ENCODE measurements around the gene PEAK3. TPM values are rescaled to one million over a fixed set of nuclear protein-coding genes. Genes with fewer than 3 reads are reported as not detected.
A peak's percentile ranks its signal among the peaks of the same experiment; 100 is the strongest.

Gene PEAK3
- polyA plus RNA-seq, 1 of the 3 experiments (the other 2 are of a cell fraction) = not detected

DNA sequence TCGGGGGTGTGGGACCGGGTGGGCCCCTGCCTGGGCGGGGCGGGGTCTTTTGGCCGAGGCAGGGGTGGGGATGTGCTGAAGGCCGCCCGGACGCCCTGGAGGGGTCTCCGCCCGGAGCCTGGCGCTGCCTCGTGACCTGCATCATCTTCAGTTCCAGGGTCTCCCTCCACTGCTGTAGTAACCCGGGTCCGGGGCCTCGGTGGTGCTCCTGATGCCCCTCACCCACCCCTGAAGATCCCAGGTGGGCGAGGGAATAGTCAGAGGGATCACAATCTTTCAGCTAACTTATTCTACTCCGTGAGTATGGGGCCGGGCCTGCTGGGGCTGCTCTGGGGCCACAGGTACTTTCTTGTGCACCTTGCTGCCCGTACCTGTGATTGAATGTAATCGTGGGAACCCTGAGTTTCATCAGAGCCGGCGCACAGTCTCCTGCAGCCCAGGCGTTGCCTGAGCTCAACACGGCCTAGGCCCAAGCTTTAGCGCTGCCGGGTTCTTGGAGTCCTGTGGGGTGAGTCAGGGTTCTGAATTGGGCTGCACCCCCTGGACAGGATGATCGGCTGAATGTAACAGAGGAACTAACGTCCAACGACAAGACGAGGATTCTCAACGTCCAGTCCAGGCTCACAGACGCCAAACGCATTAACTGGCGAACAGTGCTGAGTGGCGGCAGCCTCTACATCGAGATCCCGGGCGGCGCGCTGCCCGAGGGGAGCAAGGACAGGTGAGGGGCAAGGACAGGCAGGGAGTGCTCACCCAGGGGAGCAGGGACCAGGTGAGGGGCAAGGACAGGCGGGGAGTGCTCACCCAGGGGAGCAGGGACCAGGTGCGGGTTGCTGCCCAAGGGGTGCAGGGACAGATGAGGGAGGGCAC, 10.5 kb downstream of the PEAK3 start:
- POLR2A ChIA-PET = interaction anchor here (1.1 to 3.5 kb wide), 5 partner anchors 17 to 115 kb away, joined by 3 to 28 read pairs (median 4); partner anchors contain the start of gene PLEKHJ1
- CTCF ChIA-PET = interaction anchor here (1.0 to 11.9 kb wide), 6 partner anchors 10 to 42 kb away, joined by 4 to 284 read pairs (median 49); partner anchors contain the start of genes LINGO3, PLEKHJ1 and SF3A2

DNA sequence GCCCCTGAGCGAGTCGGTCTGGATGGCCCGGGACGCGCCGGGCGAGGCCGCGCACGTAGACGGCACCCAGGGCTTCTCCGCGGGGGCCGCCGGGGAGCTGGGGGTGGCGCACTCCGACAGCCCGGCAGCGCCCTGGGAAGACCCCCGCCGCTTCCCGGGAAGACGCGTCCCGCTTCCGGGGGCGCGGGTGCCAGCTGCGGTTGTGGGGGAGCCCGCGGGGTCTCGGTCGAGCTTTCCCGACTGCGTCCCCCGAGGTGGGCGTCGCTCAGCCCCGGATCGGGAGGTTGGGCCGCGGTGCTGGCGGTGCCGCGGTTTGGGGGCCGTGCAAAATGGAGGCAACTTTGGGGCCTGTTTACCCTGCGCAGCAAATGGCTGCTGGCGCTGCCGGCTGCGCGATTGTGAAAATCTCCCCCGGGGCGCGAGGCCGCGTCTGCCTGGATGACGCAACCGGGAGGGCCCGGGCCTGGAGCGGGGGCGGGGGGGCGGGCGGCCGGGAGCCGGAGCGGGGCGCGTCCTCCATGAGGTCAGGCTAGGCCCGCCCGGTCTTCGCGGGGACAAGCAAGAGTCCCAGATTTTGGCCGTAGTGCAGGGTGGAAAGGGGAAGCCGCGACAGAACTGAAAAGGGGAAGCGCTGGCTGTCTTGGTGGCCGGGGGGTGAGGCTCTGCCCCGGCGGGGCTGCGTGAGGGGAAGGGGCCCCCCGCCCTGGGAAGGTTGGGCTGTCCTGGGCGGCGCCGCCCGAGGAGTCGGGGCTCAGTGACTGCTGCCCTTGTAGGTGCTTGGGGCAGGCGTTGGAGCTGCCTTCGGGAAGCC, 11.3 kb downstream of the PEAK3 start:
- no peak overlapping the region for H2AFZ ChIP-seq (ENCODE audit: low read depth)
- H3K79me2 ChIP-seq (ENCODE audit: insufficient read depth) = peaks cover 60% of the 10 kb centered on the region
- peaks cover 23% of the 10 kb centered on the region for H3F3A ChIP-seq (replicated peaks; ENCODE audit: insufficient read depth)
- peaks cover 8 to 34% of the 10 kb centered on the region in 2 experiments; a peak in 3 of 4 replicates for H3K4me1 ChIP-seq (ENCODE audit: control insufficient read depth in 1 of 2, insufficient read depth in 2 of 2, low read depth in 1 of 2, low read length in 1 of 2)
- H3K4me2 ChIP-seq = peak overlapping the region; percentile 90
- POLR2A ChIA-PET = interaction anchor here (0.6 to 3.5 kb wide), 19 partner anchors 9 to 473 kb away, joined by 3 to 28 read pairs (median 4); partner anchors contain the start of genes AP3D1 and PLEKHJ1
- H3K9me3 ChIP-seq = no peaks in the 10 kb centered on the region
- H4K20me1 ChIP-seq (ENCODE audit: insufficient read depth) = peaks cover 59% of the 10 kb centered on the region
- H3K27ac ChIP-seq (ENCODE audit: low read depth in 2 of 2, low read length in 1 of 2) = peak overlapping the region; percentile 87
- DNase-seq = peak; percentile 83
- H3K4me3 ChIP-seq (ENCODE audit: low read depth in 2 of 2, low read length in 1 of 2) = peak overlapping the region; percentile 91 to 100
- H3K9ac ChIP-seq = peak overlapping the region; percentile 99
- H3K27me3 ChIP-seq (ENCODE audit: insufficient read depth) = no peaks in the 10 kb centered on the region
- WGBS (ENCODE audit: low lambda C conversion rate) = 0% methylated on average over 4 of the region's 88 CpGs
- H3K36me3 ChIP-seq (replicated peaks in 1 of 2; ENCODE audit: control insufficient read depth in 1 of 2, insufficient read depth in 2 of 2, low read length in 1 of 2) = peaks cover 17 to 26% of the 10 kb centered on the region in 2 experiments
- CTCF ChIA-PET = interaction anchor here (1.0 to 11.9 kb wide), 6 partner anchors 24 to 123 kb away, joined by 3 to 284 read pairs (median 49); partner anchors contain the start of genes LINGO3, PLEKHJ1 and SF3A2
- H3K9me2 ChIP-seq = no peaks in the 10 kb centered on the region
- TF ChIP-seq TEAD4 (IDR thresholded peaks at IDR 0.05; ENCODE audit: borderline replicate concordance, insufficient read depth) = no peak
- TF ChIP-seq, protein P1, sequence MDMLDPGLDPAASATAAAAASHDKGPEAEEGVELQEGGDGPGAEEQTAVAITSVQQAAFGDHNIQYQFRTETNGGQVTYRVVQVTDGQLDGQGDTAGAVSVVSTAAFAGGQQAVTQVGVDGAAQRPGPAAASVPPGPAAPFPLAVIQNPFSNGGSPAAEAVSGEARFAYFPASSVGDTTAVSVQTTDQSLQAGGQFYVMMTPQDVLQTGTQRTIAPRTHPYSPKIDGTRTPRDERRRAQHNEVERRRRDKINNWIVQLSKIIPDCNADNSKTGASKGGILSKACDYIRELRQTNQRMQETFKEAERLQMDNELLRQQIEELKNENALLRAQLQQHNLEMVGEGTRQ (IDR thresholded peaks at IDR 0.05; ENCODE audit: borderline replicate concordance, low read depth, low read length) = no peak
- TF ChIP-seq, protein P2, sequence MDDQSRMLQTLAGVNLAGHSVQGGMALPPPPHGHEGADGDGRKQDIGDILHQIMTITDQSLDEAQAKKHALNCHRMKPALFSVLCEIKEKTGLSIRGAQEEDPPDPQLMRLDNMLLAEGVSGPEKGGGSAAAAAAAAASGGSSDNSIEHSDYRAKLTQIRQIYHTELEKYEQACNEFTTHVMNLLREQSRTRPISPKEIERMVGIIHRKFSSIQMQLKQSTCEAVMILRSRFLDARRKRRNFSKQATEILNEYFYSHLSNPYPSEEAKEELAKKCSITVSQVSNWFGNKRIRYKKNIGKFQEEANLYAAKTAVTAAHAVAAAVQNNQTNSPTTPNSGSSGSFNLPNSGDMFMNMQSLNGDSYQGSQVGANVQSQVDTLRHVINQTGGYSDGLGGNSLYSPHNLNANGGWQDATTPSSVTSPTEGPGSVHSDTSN (IDR thresholded peaks at IDR 0.05) = 0 out of 2 replicates have a peak, but pooled peaks have one; percentile 6
- TF ChIP-seq, protein P3, sequence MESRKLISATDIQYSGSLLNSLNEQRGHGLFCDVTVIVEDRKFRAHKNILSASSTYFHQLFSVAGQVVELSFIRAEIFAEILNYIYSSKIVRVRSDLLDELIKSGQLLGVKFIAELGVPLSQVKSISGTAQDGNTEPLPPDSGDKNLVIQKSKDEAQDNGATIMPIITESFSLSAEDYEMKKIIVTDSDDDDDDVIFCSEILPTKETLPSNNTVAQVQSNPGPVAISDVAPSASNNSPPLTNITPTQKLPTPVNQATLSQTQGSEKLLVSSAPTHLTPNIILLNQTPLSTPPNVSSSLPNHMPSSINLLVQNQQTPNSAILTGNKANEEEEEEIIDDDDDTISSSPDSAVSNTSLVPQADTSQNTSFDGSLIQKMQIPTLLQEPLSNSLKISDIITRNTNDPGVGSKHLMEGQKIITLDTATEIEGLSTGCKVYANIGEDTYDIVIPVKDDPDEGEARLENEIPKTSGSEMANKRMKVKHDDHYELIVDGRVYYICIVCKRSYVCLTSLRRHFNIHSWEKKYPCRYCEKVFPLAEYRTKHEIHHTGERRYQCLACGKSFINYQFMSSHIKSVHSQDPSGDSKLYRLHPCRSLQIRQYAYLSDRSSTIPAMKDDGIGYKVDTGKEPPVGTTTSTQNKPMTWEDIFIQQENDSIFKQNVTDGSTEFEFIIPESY (IDR thresholded peaks at IDR 0.05; ENCODE audit: borderline replicate concordance, low read depth) = no peak
- no peak for TF ChIP-seq RFX5 (IDR thresholded peaks at IDR 0.05; ENCODE audit: low read length)
- TF ChIP-seq TCF12 (IDR thresholded peaks at IDR 0.05) = no peak; the same call in 1 of the 2 replicates
- TF ChIP-seq, protein P4, sequence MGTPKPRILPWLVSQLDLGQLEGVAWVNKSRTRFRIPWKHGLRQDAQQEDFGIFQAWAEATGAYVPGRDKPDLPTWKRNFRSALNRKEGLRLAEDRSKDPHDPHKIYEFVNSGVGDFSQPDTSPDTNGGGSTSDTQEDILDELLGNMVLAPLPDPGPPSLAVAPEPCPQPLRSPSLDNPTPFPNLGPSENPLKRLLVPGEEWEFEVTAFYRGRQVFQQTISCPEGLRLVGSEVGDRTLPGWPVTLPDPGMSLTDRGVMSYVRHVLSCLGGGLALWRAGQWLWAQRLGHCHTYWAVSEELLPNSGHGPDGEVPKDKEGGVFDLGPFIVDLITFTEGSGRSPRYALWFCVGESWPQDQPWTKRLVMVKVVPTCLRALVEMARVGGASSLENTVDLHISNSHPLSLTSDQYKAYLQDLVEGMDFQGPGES (IDR thresholded peaks at IDR 0.05; ENCODE audit: low read depth, low read length) = no peak
- no peak for TF ChIP-seq EP300 (IDR thresholded peaks at IDR 0.05; ENCODE audit: borderline replicate concordance in 1 of 2, low read depth in 1 of 2, low read length in 1 of 2)
- TF ChIP-seq NRF1 (IDR thresholded peaks at IDR 0.05; ENCODE audit: low read depth, low read length) = 0 out of 2 replicates have a peak, but pooled peaks have one; percentile 23

More for the DNA sequence above, 10.5 kb downstream of the PEAK3 start:
- Histone ChIP-seq H3K9me3 (no peaks in the 10 kb centered on the region), H3K79me2 (ENCODE audit: insufficient read depth) (peaks cover 60% of the 10 kb centered on the region), H3K27me3 (ENCODE audit: insufficient read depth) (no peaks in the 10 kb centered on the region), H3K4me2 (peak overlapping the region; percentile 90), H3K9me2 (no peaks in the 10 kb centered on the region), H3F3A (replicated peaks; ENCODE audit: insufficient read depth) (peaks cover 23% of the 10 kb centered on the region), H2AFZ (ENCODE audit: low read depth) (no peak overlapping the region), H3K9ac (peak overlapping the region; percentile 99), H4K20me1 (ENCODE audit: insufficient read depth) (peaks cover 59% of the 10 kb centered on the region), H3K4me3 (ENCODE audit: low read depth in 2 of 2, low read length in 1 of 2) (peak overlapping the region; percentile 91 to 100), H3K27ac (ENCODE audit: low read depth in 2 of 2, low read length in 1 of 2) (peak overlapping the region; percentile 87), H3K36me3 (replicated peaks in 1 of 2; ENCODE audit: control insufficient read depth in 1 of 2, insufficient read depth in 2 of 2, low read length in 1 of 2) (peaks cover 17 to 26% of the 10 kb centered on the region in 2 experiments), H3K4me1 (ENCODE audit: control insufficient read depth in 1 of 2, insufficient read depth in 2 of 2, low read depth in 1 of 2, low read length in 1 of 2) (peaks cover 8 to 32% of the 10 kb centered on the region in 2 experiments; a peak in 3 of 4 replicates)
- no peak for DNase-seq
- TF ChIP-seq SIN3A (IDR thresholded peaks at IDR 0.05; ENCODE audit: borderline replicate concordance, low read depth, low read length) (0 out of 2 replicates have a peak, but pooled peaks have one; percentile 7), JUND (IDR thresholded peaks at IDR 0.05) (peak; percentile 23; the same call in 1 of the 2 replicates), FOXM1 (IDR thresholded peaks at IDR 0.05; ENCODE audit: low read depth) (no peak), FOSL2 (IDR thresholded peaks at IDR 0.05; ENCODE audit: borderline replicate concordance, low read depth) (peak; percentile 44), EP300 (IDR thresholded peaks at IDR 0.05; ENCODE audit: borderline replicate concordance in 1 of 2, low read depth in 1 of 2, low read length in 1 of 2) (no peak), EZH2phosphoT487 (IDR thresholded peaks at IDR 0.05; ENCODE audit: borderline replicate concordance, low read depth) (no peak)
- TF ChIP-seq, protein P5, sequence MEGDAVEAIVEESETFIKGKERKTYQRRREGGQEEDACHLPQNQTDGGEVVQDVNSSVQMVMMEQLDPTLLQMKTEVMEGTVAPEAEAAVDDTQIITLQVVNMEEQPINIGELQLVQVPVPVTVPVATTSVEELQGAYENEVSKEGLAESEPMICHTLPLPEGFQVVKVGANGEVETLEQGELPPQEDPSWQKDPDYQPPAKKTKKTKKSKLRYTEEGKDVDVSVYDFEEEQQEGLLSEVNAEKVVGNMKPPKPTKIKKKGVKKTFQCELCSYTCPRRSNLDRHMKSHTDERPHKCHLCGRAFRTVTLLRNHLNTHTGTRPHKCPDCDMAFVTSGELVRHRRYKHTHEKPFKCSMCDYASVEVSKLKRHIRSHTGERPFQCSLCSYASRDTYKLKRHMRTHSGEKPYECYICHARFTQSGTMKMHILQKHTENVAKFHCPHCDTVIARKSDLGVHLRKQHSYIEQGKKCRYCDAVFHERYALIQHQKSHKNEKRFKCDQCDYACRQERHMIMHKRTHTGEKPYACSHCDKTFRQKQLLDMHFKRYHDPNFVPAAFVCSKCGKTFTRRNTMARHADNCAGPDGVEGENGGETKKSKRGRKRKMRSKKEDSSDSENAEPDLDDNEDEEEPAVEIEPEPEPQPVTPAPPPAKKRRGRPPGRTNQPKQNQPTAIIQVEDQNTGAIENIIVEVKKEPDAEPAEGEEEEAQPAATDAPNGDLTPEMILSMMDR (IDR thresholded peaks at IDR 0.05) = no peak
- 40% methylated on average over 22 of the region's 43 CpGs for WGBS (ENCODE audit: low lambda C conversion rate)

Data from SK-N-SH (cell line).